ENCODE results near the gene L3MBTL3. TPM values are rescaled to one million over a fixed set of nuclear protein-coding genes. Genes with fewer than 3 reads are reported as not detected.
"Not testable (repeated sequence)": the region's sequence is repeated elsewhere in the genome, so short reads cannot be mapped to it uniquely, and the experiment has no call there.

L3MBTL3 gene
- total and polyA plus RNA-seq, 2 experiments from 2014 or later: 8.7 to 11.2 TPM

DNA sequence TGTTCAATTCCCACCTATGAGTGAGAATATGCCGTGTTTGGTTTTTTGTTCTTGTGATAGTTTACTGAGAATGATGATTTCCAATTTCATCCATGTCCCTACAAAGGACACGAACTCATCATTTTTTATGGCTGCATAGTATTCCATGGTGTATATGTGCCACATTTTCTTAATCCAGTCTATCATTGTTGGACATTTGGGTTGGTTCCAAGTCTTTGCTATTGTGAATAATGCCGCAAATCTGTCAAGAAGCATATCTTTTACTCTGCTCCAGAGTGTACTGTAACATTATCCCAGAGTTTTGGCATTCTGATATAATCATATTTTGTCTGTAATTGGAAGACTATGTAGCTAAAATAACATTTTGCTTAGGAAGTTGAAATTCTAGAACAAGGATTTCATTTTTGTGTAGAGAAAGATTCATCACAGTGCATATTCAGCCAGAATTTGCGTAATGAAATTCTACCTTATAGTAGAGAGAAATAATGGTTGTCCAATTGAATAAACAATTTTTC is 98.9 kb downstream of the L3MBTL3 start:
- not testable (repeated sequence) for H3K27me3 Mint-ChIP-seq (ENCODE audit: insufficient read depth, low read depth, poor library complexity); H3K4me1 Mint-ChIP-seq; H3K27ac Mint-ChIP-seq

DNA sequence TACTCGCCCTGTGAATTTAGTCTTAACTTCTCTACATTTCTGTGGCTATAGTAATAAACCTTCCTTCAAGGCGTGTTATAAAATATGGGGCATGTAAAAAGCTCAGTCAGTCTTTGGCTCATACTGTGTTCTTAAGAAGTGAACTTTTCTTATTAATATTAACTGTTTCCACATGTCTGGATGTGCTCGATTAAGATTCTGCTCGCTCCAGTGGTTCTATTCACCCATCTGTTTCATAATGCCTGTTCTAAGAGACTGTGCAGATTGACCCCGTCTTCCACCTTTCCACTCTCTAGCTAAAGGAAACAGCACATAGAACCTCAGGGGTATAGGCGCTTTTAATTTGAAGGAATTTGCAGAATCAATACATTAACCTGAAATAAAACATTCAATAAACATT is 99.9 kb downstream of the L3MBTL3 start:
- no peaks in the 10 kb centered on the region for H3K36me3 ChIP-seq (ENCODE audit: insufficient read depth)
- H3K4me1 ChIP-seq (ENCODE audit: insufficient read depth): no peaks in the 10 kb centered on the region
- no peak overlapping the region for H3K4me2 ChIP-seq
- no peaks in the 10 kb centered on the region for H3K27me3 ChIP-seq (ENCODE audit: insufficient read depth)
- no peak overlapping the region for H3K4me3 ChIP-seq
- H2AFZ ChIP-seq: no peak overlapping the region
- no peak overlapping the region for H3K27ac ChIP-seq (ENCODE audit: low read depth)
- DNase-seq (ENCODE audit: low spot score) (no peak), ATAC-seq (no peak)
- TF ChIP-seq CREB1 (CRISPR knock-in tag; IDR thresholded peaks at IDR 0.05; ENCODE audit: low read depth): no peak
- TF ChIP-seq, protein P1, sequence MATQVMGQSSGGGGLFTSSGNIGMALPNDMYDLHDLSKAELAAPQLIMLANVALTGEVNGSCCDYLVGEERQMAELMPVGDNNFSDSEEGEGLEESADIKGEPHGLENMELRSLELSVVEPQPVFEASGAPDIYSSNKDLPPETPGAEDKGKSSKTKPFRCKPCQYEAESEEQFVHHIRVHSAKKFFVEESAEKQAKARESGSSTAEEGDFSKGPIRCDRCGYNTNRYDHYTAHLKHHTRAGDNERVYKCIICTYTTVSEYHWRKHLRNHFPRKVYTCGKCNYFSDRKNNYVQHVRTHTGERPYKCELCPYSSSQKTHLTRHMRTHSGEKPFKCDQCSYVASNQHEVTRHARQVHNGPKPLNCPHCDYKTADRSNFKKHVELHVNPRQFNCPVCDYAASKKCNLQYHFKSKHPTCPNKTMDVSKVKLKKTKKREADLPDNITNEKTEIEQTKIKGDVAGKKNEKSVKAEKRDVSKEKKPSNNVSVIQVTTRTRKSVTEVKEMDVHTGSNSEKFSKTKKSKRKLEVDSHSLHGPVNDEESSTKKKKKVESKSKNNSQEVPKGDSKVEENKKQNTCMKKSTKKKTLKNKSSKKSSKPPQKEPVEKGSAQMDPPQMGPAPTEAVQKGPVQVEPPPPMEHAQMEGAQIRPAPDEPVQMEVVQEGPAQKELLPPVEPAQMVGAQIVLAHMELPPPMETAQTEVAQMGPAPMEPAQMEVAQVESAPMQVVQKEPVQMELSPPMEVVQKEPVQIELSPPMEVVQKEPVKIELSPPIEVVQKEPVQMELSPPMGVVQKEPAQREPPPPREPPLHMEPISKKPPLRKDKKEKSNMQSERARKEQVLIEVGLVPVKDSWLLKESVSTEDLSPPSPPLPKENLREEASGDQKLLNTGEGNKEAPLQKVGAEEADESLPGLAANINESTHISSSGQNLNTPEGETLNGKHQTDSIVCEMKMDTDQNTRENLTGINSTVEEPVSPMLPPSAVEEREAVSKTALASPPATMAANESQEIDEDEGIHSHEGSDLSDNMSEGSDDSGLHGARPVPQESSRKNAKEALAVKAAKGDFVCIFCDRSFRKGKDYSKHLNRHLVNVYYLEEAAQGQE (IDR thresholded peaks at IDR 0.05; ENCODE audit: unreplicated experiment): no peak
- no peak for TF ChIP-seq ZNF114 (CRISPR knock-in tag; IDR thresholded peaks at IDR 0.05)
- TF ChIP-seq, protein P2, sequence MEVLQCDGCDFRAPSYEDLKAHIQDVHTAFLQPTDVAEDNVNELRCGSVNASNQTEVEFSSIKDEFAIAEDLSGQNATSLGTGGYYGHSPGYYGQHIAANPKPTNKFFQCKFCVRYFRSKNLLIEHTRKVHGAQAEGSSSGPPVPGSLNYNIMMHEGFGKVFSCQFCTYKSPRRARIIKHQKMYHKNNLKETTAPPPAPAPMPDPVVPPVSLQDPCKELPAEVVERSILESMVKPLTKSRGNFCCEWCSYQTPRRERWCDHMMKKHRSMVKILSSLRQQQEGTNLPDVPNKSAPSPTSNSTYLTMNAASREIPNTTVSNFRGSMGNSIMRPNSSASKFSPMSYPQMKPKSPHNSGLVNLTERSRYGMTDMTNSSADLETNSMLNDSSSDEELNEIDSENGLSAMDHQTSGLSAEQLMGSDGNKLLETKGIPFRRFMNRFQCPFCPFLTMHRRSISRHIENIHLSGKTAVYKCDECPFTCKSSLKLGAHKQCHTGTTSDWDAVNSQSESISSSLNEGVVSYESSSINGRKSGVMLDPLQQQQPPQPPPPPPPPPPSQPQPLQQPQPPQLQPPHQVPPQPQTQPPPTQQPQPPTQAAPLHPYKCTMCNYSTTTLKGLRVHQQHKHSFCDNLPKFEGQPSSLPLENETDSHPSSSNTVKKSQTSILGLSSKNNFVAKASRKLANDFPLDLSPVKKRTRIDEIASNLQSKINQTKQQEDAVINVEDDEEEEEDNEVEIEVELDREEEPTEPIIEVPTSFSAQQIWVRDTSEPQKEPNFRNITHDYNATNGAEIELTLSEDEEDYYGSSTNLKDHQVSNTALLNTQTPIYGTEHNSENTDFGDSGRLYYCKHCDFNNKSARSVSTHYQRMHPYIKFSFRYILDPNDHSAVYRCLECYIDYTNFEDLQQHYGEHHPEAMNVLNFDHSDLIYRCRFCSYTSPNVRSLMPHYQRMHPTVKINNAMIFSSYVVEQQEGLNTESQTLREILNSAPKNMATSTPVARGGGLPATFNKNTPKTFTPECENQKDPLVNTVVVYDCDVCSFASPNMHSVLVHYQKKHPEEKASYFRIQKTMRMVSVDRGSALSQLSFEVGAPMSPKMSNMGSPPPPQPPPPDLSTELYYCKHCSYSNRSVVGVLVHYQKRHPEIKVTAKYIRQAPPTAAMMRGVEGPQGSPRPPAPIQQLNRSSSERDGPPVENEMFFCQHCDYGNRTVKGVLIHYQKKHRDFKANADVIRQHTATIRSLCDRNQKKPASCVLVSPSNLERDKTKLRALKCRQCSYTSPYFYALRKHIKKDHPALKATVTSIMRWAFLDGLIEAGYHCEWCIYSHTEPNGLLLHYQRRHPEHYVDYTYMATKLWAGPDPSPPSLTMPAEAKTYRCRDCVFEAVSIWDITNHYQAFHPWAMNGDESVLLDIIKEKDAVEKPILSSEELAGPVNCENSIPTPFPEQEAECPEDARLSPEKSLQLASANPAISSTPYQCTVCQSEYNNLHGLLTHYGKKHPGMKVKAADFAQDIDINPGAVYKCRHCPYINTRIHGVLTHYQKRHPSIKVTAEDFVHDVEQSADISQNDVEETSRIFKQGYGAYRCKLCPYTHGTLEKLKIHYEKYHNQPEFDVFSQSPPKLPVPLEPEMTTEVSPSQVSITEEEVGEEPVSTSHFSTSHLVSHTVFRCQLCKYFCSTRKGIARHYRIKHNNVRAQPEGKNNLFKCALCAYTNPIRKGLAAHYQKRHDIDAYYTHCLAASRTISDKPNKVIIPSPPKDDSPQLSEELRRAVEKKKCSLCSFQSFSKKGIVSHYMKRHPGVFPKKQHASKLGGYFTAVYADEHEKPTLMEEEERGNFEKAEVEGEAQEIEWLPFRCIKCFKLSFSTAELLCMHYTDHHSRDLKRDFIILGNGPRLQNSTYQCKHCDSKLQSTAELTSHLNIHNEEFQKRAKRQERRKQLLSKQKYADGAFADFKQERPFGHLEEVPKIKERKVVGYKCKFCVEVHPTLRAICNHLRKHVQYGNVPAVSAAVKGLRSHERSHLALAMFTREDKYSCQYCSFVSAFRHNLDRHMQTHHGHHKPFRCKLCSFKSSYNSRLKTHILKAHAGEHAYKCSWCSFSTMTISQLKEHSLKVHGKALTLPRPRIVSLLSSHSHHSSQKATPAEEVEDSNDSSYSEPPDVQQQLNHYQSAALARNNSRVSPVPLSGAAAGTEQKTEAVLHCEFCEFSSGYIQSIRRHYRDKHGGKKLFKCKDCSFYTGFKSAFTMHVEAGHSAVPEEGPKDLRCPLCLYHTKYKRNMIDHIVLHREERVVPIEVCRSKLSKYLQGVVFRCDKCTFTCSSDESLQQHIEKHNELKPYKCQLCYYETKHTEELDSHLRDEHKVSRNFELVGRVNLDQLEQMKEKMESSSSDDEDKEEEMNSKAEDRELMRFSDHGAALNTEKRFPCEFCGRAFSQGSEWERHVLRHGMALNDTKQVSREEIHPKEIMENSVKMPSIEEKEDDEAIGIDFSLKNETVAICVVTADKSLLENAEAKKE (CRISPR knock-in tag; IDR thresholded peaks at IDR 0.05): no peak
- TF ChIP-seq, protein P3, sequence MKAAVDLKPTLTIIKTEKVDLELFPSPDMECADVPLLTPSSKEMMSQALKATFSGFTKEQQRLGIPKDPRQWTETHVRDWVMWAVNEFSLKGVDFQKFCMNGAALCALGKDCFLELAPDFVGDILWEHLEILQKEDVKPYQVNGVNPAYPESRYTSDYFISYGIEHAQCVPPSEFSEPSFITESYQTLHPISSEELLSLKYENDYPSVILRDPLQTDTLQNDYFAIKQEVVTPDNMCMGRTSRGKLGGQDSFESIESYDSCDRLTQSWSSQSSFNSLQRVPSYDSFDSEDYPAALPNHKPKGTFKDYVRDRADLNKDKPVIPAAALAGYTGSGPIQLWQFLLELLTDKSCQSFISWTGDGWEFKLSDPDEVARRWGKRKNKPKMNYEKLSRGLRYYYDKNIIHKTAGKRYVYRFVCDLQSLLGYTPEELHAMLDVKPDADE (IDR thresholded peaks at IDR 0.05): no peak
- no peak for TF ChIP-seq POLR2AphosphoS5 (IDR thresholded peaks at IDR 0.05; ENCODE audit: low read depth)
- Mint-ChIP-seq H3K36me3 (ENCODE audit: low read depth) (no peaks in the 10 kb centered on the region), H3K27me3 (ENCODE audit: insufficient read depth, low read depth, poor library complexity) (no peaks in the 10 kb centered on the region), H3K4me1 (no peaks in the 10 kb centered on the region; the same call in 2 of the 3 replicates), H3K4me3 (no peak overlapping the region), H3K9me3 (no peaks in the 10 kb centered on the region), H3K27ac (no peak overlapping the region)
- H4K20me1 ChIP-seq (replicated peaks; ENCODE audit: insufficient read depth): no peaks in the 10 kb centered on the region
- no peaks in the 10 kb centered on the region for H3K9me2 ChIP-seq (ENCODE audit: insufficient read depth)
- H3K79me2 ChIP-seq (replicated peaks; ENCODE audit: insufficient read depth): no peaks in the 10 kb centered on the region
- H3F3A ChIP-seq (replicated peaks; ENCODE audit: low read depth): no peaks in the 10 kb centered on the region

More for the DNA sequence above, 98.9 kb downstream of the L3MBTL3 start:
- not testable (repeated sequence) for H2AFZ ChIP-seq; H3K27me3 ChIP-seq (ENCODE audit: insufficient read depth); H3K9me3 Mint-ChIP-seq; ATAC-seq; H3K79me2 ChIP-seq (replicated peaks; ENCODE audit: insufficient read depth); H3K4me3 Mint-ChIP-seq; H3F3A ChIP-seq (replicated peaks; ENCODE audit: low read depth); H3K36me3 Mint-ChIP-seq (ENCODE audit: low read depth); H4K20me1 ChIP-seq (replicated peaks; ENCODE audit: insufficient read depth); H3K4me1 ChIP-seq (ENCODE audit: insufficient read depth); H3K4me2 ChIP-seq; H3K36me3 ChIP-seq (ENCODE audit: insufficient read depth); H3K9me2 ChIP-seq (ENCODE audit: insufficient read depth); DNase-seq (ENCODE audit: low spot score); H3K27ac ChIP-seq (ENCODE audit: low read depth); H3K4me3 ChIP-seq

Data from GM23338 (cell line).